GM12878 (cell line): Measurements from ENCODE around the gene FMOD. TPM values are rescaled to one million over a fixed set of nuclear protein-coding genes. Genes with fewer than 3 reads are reported as not detected.
A peak's percentile ranks its signal among the peaks of the same experiment; 100 is the strongest.

ENCODE experiments used
- ATAC-seq: fragments of 200-7000 bp; cut with Tn5 transposase; 3 replicates; pipeline ENCODE4 v1.9.1; 2020; ENCODE audit warnings: mild to moderate bottlenecking, moderate library complexity
- BruUV-seq: library from RNA; stranded (reverse); fragments of 400-500 nt; replicated peaks from 2 replicates; lab custom pipeline; 2021; lab: Mats Ljungman, UMichigan
- CTCF ChIA-PET: fragments of 300-600 bp; sonication (Branson Sonifier 250); formaldehyde crosslinking; extraction: SDS; loops from one replicate; lab custom pipeline; 2021; ENCODE audit warnings: inconsistent platforms; lab: Yijun Ruan, JAX
- POLR2A ChIA-PET: fragments of 350-600 bp; formaldehyde crosslinking; extraction: SDS; loops from one replicate; lab custom pipeline; 2021; ENCODE audit warnings: inconsistent platforms; lab: Charles Lee
- RAD21 ChIA-PET: fragments of 300-600 bp; sonication (Branson Sonifier 250); formaldehyde crosslinking; loops from one replicate; lab custom pipeline; 2023; ENCODE audit warnings: antibody characterized with exemption; ENCODE audit not compliant: unreplicated experiment; lab: Charles Lee
- SMC1A ChIA-PET: fragments of 300-600 bp; sonication (Branson Sonifier 250); formaldehyde crosslinking; loops from one replicate; lab custom pipeline; 2023; ENCODE audit not compliant: unreplicated experiment, uncharacterized antibody; lab: Charles Lee
- DNase-seq: peaks from one replicate; pipeline ENCODE4 v3.0.0-alpha.2; 2011; ENCODE audit warnings: low read depth, low spot score
- FAIRE-seq: peaks from 3 replicates; lab custom pipeline; 2011; peaks lifted over from hg19 to GRCh38; lab: Jason Lieb, UNC
- H2AFZ ChIP-seq: 2 replicates; pipeline ENCODE4 v1.6.0; 2011; ENCODE audit warnings: low read depth, low read length, control low read depth; ENCODE audit not compliant: control insufficient read depth
- H3K27ac ChIP-seq: 2 replicates; pipeline ENCODE4 v1.5.1; 2011; ENCODE audit warnings: control low read depth; ENCODE audit not compliant: control insufficient read depth, insufficient read depth
- H3K27me3 ChIP-seq, 2 experiments: replicated peaks in 1 of 2; 2 replicates each; pipeline versions ENCODE4 v1.6.0 to v1.6.1; 2011; ENCODE audit warnings: low read length in 1 of 2; ENCODE audit not compliant: control insufficient read depth in 2 of 2, insufficient read depth in 2 of 2
- H3K36me3 ChIP-seq, 2 experiments: 2 replicates each; pipeline ENCODE4 v1.5.1; 2011; ENCODE audit warnings: low read length in 1 of 2; ENCODE audit not compliant: control insufficient read depth in 2 of 2, insufficient read depth in 2 of 2
- H3K4me1 ChIP-seq: 2 replicates; pipeline ENCODE4 v1.6.1; 2011; ENCODE audit warnings: mild to moderate bottlenecking, low read length, moderate library complexity, mixed read lengths; ENCODE audit not compliant: control insufficient read depth, insufficient read depth
- H3K4me2 ChIP-seq: 2 replicates; pipeline ENCODE4 v1.6.0; 2011; ENCODE audit warnings: control low read depth; ENCODE audit not compliant: control insufficient read depth, insufficient read depth
- H3K4me3 ChIP-seq: fragments of 200-600 bp; sonication (generic); 2 replicates; pipeline ENCODE4 v1.5.1; 2016
- H3K79me2 ChIP-seq: 2 replicates; pipeline ENCODE4 v1.6.0; 2011; ENCODE audit warnings: low read length; ENCODE audit not compliant: control insufficient read depth, insufficient read depth
- H3K9ac ChIP-seq: 2 replicates; pipeline ENCODE4 v1.8.0; 2011; ENCODE audit warnings: low read length, control low read depth, mixed read lengths; ENCODE audit not compliant: control insufficient read depth, insufficient read depth
- H3K9me3 ChIP-seq: replicated peaks from 3 replicates; pipeline ENCODE4 v1.5.1; 2011; ENCODE audit warnings: mild to moderate bottlenecking, low read length; ENCODE audit not compliant: control insufficient read depth, insufficient read depth
- H4K20me1 ChIP-seq: 2 replicates; pipeline ENCODE4 v1.6.0; 2011; ENCODE audit not compliant: control insufficient read depth, insufficient read depth
- E4F1 ChIP-seq: fragments of 450-650 bp; IDR thresholded peaks from 2 replicates; pipeline ENCODE4 v1.6.1; 2018; ENCODE audit warnings: borderline replicate concordance, mild to moderate bottlenecking; ENCODE audit not compliant: partially characterized antibody
- HDAC6 ChIP-seq: fragments of 200-600 bp; sonication (generic); IDR thresholded peaks from one replicate; pipeline ENCODE4 v1.8.0; 2017; ENCODE audit warnings: antibody characterized with exemption; ENCODE audit not compliant: unreplicated experiment
- IRF3 ChIP-seq: fragments of 450-650 bp; IDR thresholded peaks from 2 replicates; pipeline ENCODE4 v1.6.1; 2014; ENCODE audit warnings: mild to moderate bottlenecking
- SRF ChIP-seq, 2 experiments: IDR thresholded peaks; 2 replicates each; pipeline ENCODE4 v1.6.1; 2011; ENCODE audit warnings: low read depth in 2 of 2, low read length in 2 of 2, mild to moderate bottlenecking in 1 of 2, moderate library complexity in 1 of 2
- TBL1XR1 ChIP-seq: IDR thresholded peaks from 2 replicates; pipeline ENCODE4 v1.6.1; 2012; ENCODE audit warnings: low read depth, low read length, improper control_type of control experiment
- TCF3 ChIP-seq: IDR thresholded peaks from 2 replicates; pipeline ENCODE4 v1.6.1; 2012; ENCODE audit warnings: low read depth, mild to moderate bottlenecking, low read length, borderline replicate concordance; ENCODE audit not compliant: insufficient read depth
- WGBS: methylation state at CpG from one replicate; pipeline ENCODE4 v1.1.6; 2016; ENCODE audit warnings: low lambda C conversion rate; ENCODE audit not compliant: insufficient replicate concordance, insufficient coverage; ENCODE audit errors: missing lambda C conversion rate; 5-methylcytosine and 5-hydroxymethylcytosine counted together
- in situ Hi-C: fragments of 300-500 bp; cut with MboI; formaldehyde crosslinking; loops from 9 replicates; pipeline ENCODE4 v1.14.3; 2018; ENCODE audit warnings: mixed read lengths
- intact Hi-C: fragments of 100-400 bp; cut with micrococcal nuclease; formaldehyde crosslinking; loops from one replicate; pipeline ENCODE4 v1.14.2; 2022; ENCODE audit not compliant: unreplicated experiment
- polyA plus RNA-seq, 11 experiments: library from polyadenylated mRNA; depleted of rRNA in 4 of 11; unstranded in 6 of 11; stranded (reverse) in 5 of 11; fragments of >200 nt; fragmentation: Nextera tagmentation in 4 of 11; fragmentation: Illumina TruSeq in 1 of 11; extraction: Ambion mirVana in 4 of 11; extraction: Trizol in 1 of 11; gene quantifications; 1 replicate in 1 of 11; 2 replicates in 10 of 11; pipeline versions ENCODE4 v1.2.1 to v1.2.3, GENCODE V29; 2011 to 2016; ENCODE audit warnings: inconsistent platforms in 2 of 11, missing spikeins in 2 of 11, low read depth in 1 of 11
- total RNA-seq, 4 experiments: library from RNA; depleted of rRNA in 3 of 4; stranded (reverse); fragments of >200 nt in 3 of 4; fragmentation: Illumina TruSeq in 1 of 4; extraction: Trizol in 1 of 4; gene quantifications; 2 replicates each; pipeline versions ENCODE4 v1.2.1 to v1.2.3, GENCODE V29; 2013 to 2021

FMOD gene
- total and polyA plus RNA-seq, 10 of the 15 experiments (the other 5 are each of a cell fraction or from before 2014, with no cell fraction given) = 0.03 to 0.26 (median 0.11) TPM; not detected in 7

- no peaks in the 10 kb centered on the region for H3K36me3 ChIP-seq
- ATAC-seq (no peak), FAIRE-seq (no peak), DNase-seq (no peak)
- ChIA-PET RAD21 (interaction anchor here (5.8 to 9.5 kb wide), 4 partner anchors 13 to 54 kb away, joined by 53 to 541 read pairs (median 254); partner anchors contain the start of gene BTG2), POLR2A (interaction anchor here (2.7 to 9.5 kb wide), 4 partner anchors 14 to 52 kb away, joined by 13 to 395 read pairs (median 204); partner anchors contain the start of gene BTG2), CTCF (interaction anchor here (1.1 to 10.0 kb wide), 9 partner anchors 10 to 164 kb away, joined by 6 to 281 read pairs (median 52); partner anchors contain the start of gene BTG2), SMC1A (interaction anchor here (1.1 to 9.8 kb wide), 7 partner anchors 8 to 56 kb away, joined by 3 to 590 read pairs (median 74); partner anchors contain the start of gene BTG2)
- intact Hi-C loops = no loop called here
- H4K20me1 ChIP-seq = no peaks in the 10 kb centered on the region
- in situ Hi-C loops = no loop called here
- no peaks in the 10 kb centered on the region for H3K27me3 ChIP-seq
- H3K9ac ChIP-seq = no peak overlapping the region
- peak overlapping the region; percentile 99 for H3K4me2 ChIP-seq
- H3K4me3 ChIP-seq = peak overlapping the region; percentile 58; the same call in 1 of the 2 replicates
- BruUV-seq = no TSS peak
- H2AFZ ChIP-seq = no peak overlapping the region
- 98% methylated on average over 3 of the region's 3 CpGs for WGBS
- H3K4me1 ChIP-seq = peaks cover 80% of the 10 kb centered on the region
- no peak for TF ChIP-seq E4F1
- no peak for TF ChIP-seq TCF3
- TF ChIP-seq HDAC6 = no peak
- no peak for TF ChIP-seq SRF (IDR thresholded peaks at IDR 0.05; ENCODE audit: low read depth in 2 of 2, low read length in 2 of 2)
- no peak for TF ChIP-seq TBL1XR1
- TF ChIP-seq IRF3 = no peak
- peaks cover 14% of the 10 kb centered on the region for H3K79me2 ChIP-seq
- H3K27ac ChIP-seq = peak overlapping the region; percentile 98
- no peaks in the 10 kb centered on the region for H3K9me3 ChIP-seq
Observed at GRCh38 chr1:203323587-203323986, 27.3 kb downstream of the FMOD start.
